HG03521 (cell line): ENCODE results near the gene SHE.

Source experiments
- ATAC-seq: cut with Tn5 transposase; IDR thresholded peaks from one replicate; pipeline ENCODE4 v1.9.1; 2021; ENCODE audit warnings: mild to moderate bottlenecking, moderate library complexity; ENCODE audit not compliant: unreplicated experiment

The SHE gene

DNA sequence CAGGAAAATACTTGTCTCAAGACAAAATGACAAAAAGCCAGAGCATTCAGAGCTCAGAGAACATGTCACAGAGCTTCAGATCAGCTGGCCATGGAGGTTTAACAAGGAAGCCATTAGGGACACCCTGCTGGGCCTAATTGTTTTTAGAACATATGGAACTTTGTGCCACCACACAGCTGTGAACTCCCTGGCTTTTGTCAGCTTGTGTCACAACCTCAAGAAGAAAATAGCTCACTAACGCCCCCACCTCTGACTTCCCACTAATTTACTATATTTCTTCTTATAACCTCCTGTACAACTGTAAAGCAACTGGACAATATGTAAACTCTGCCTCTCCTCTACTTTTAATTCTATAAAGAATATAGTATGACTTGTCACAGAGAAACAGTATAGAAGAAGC is 21.2 kb downstream of the SHE start:
- no peak for ATAC-seq

DNA sequence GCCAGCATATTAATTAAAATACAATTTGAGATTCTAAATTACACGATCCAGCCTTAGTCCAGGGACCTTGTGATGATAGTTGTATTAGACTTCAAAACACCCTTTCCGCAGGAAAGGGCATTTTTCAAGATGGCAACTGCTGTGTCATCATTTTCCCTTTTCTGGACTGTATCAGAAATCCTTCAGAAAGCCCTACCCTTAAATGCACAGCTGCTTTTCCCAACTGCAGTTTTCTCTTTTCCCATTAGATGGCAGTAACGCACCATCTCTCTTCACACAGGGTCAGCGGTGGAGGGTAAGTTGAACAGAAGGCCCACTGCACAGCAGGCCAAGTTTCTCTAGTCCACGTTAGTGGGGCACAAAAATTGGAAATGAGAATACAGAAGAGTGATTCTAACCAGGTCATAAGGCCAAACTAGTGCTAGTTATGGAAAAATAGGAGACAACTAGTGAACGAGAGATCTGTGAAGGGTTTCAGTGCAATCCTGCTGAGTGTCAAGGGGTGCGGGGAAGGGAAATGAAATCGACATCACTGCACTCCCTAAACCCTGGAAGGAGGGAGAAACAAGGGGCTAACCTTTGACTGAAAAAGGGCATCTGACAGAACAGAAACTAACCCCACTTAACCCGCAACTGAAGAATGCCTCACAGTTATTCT is 22.3 kb downstream of the SHE start:
- ATAC-seq = no peak

DNA sequence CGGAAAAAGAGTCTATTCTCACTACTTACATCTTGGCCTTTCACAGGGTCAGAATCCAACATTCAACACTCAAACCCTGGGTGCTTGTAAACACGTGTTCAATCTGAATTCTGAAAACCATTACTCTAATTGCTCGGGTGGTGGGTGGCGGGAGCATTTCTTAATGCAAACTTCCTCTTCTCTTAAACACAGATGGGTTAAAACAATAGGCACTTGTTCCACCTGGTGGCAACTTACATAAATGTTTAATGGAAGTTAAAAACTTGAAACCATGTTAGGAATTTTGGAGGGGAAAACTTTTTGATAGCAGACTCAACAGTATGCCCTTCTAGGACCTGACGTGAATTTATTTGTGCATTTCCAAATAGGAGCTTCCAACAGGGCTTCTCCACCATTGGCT is 23.6 kb downstream of the SHE start:
- ATAC-seq = no peak

DNA sequence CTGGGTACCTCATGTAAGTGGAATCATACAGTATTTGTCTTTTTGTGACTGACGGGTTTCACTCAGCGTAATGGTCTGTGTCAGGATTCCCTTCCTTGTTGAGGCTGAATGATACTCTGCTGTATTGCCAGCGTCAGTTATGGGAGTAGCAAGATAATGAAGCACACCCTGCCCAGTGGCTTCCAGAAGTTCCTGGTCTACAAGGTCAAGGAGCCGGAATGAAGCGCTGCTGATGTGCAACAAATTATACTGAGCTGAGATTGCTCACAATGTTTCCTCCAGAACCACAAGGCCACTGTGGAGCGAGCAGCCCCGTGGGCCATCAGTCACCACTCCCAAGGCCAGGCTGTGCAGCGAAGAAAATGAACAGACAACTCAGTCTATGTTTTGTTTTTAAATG is 24.2 kb downstream of the SHE start:
- ATAC-seq = no peak

DNA sequence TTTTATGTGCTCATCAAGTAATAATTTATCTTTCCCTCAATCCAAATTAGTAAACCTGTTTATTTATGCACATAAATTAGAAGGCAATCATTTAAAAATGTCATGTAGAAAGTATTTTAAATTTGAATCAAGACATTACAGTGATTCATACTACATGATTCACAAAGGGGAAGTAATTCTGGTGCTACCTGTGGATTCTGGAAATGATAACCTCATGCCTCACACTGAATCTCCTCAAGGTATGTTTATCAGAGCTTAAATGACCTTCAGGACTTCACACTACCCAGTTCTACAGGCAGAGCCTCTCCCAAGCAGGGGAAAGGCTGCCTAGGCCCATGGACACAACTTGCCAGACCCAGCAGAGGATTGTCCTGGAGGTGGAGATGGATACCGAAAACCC is 25.4 kb downstream of the SHE start:
- no peak for ATAC-seq

DNA sequence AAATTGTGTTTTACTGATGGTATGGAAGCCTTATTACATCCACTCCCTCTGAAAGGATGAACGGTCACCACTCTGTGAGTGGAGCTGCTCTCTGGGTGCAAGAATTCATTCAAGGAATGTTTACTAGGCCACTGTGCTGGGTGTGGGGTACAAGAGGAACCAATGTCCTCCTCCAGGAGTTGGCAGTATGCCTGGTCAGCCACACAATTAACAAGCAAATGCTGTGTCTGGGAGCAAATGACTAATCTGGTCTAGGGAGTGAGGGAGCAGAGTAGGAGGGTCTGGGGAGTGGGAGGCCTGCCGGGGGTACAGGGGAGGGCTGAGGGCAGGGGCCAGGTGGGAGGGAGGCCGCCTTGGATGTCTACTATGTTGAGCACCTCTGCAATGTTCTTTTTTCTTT is 27.4 kb downstream of the SHE start:
- ATAC-seq = no peak

DNA sequence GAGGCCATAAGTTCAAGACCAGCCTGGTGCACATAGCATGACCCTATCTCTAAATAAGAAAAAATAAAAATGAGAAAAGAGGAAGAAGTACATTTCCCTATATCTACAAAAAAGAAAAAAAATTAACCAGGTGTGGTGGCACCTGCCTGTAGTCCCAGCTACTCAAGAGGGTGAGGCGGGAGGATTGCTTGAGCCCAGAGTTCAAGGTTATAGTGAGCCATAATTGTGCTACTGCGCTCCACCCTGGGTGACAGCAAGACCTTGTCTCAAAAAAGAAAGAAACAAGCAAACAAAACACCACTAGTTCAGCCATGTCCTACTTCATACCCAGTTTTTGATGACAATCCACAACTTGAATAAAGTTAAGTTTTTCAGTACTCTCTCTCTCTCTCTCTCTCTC is 30.9 kb downstream of the SHE start:
- ATAC-seq = no peak

DNA sequence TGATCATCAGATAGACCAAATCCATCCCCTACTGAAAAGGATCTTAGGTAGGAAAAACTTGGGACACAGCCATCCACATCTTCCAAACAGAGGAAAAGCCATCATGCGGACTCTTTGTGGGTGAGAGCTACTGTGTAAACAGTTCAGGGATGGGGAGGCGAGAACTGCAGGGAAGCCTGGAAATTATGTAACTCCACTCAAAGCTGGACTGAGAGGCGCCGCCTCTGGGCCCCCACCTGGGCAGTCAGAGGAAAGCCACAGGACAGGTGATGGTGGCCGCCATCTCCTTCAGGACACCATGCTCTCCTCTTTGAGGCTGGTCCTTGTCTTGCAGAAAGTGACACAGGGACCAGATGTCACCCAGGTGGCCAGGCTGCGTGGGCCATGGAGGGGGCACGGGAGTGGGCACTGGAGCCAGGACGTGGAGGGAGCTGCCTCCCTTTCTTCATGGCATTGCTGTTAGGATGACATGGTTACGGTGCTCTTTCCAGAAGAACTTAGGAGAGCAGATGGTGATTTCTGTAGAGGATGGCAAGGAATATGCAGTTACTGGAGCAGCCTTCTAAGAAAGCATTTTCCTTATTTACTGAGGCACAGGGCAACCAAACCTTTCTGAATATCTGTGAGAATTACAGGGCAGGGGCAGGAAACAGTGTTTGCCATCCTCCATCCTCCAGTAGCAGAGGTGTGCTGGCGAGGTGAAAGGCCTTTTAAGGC is 32.2 kb downstream of the SHE start:
- ATAC-seq = no peak

DNA sequence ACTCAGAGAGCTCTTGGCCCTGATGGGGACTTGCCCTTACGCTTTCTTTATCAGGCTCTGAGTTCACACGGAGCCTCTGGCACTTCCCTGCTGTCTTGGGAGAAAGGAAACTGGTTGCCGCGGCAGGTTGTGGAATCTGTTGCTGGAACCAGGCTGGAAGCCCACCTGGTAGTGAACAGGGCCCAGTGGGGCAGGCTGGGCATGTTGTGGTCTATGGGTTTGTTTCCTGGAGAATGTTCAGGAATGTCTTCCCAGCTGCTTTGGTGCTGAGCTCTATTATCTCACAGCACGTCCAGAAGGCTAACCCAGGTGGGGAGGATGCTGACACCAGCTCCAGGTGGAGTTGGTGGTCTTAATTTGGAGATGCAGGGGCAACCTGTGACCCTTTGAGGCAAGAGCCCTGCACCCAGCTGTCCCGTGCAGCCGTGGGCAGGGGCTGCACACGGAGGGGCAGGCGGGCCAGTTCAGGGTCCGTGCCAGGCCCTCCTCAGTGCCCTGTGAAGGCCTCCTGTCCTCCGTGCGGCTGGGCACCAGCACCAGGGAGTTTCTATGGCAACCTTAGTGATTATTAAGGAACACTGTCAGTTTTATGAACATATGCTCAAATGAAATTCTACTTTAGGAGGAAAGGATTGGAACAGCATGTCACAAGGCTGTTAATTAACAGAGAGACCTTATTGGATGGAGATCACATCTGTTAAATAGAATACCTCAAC is 33.5 kb downstream of the SHE start:
- no peak for ATAC-seq

DNA sequence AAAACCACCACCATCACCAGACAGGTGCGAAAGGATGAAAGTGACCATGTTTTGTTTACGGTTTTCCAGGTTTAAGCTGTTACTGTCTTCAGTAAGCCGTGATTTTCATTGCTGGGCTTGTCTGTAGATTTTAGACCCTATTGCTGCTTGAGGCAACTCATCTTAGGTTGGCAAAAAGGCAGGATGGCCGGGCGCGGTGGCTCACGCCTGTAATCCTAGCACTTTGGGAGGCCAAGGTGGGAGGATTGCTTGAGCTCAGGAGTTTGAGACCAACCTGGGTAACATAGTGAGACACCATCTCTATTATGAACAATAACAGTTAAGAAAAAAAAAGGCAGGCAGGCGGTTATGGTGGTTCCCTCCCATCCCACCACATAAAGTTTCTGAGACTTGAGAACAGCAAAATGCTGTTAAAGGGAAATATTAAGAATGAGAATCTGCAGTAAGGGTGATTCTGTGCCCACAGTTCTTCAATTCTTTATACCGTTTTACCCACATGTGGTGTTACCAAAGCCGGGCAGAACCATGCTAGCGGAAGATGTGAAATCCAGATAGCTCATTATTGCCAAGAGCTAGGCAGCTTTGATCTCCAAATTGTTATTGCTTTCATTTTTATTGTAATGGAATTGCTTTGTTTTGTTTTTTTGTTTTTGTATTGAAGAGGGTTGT is 34.6 kb downstream of the SHE start:
- no peak for ATAC-seq

DNA sequence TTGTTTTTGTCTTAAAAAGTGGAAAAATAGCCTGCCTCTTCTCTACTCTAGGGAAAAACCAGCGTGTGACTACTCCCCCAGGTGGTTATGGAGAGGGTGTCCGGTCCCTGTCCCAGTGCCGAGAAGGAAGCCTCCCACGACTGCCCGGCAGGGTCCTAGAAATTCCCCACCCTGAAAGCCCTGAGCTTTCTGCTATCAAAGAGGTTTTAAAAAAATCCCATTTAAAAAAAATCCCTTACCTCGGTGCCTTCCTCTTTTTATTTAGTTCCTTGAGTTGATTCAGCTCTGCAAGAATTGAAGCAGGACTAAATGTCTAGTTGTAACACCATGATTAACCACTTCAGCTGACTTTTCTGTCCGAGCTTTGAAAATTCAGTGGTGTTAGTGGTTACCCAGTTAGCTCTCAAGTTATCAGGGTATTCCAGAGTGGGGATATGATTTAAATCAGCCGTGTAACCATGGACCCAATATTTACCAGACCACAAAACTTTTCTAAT is 35.2 kb downstream of the SHE start:
- no peak for ATAC-seq

DNA sequence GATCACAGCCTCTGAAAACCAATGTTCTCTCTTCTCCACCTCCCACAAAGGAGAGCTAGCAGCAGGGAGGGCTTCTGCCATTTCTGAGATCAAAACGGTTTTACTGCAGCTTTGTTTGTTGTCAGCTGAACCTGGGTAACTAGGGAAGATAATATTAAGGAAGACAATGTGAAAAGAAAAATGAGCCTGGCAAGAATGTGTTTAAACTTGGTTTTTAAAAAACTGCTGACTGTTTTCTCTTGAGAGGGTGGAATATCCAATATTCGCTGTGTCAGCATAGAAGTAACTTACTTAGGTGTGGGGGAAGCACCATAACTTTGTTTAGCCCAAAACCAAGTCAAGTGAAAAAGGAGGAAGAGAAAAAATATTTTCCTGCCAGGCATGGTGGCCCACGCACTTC is 36.0 kb downstream of the SHE start:
- ATAC-seq = no peak

DNA sequence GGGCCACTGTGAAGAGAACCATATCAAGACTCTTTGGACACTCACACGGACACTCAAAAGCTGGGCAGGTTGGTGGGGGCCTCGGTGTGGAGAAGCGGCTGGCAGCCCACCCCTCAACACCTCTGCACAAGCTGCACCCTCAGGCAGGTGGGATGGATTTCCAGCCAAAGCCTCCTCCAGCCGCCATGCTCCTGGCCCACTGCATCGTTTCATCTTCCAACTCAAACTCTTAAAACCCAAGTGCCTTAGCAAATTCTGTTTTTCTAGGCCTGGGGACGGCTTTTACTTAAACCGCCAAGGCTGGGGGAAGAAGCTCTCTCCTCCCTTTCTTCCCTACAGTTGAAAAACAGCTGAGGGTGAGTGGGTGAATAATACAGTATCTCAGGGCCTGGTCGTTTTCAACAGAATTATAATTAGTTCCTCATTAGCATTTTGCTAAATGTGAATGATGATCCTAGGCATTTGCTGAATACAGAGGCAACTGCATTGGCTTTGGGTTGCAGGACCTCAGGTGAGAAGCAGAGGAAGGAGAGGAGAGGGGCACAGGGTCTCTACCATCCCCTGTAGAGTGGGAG is 36.5 kb downstream of the SHE start:
- no peak for ATAC-seq

DNA sequence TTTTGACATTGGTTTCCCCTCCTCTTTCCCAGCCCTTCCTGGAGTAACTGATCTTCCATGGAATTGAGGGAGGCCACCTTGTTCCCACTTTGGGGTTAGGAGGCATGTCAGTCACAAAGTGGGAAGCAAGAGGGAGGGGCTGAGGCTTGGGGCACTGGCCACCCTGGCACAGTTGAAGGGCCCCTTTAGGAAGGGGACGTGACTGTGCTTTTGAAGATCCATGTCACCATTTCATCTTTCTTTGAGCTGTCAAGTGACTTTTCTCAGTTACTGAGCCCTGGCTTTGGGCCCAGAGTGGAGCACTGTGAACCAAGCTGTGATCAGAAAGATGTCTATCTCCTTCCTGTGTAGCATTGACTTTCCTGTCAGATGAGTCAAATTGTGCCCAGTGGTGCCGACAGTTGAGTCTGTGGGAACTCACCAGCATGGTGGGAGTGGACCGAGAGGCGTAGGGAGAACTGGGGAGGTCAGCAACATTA is 38.7 kb downstream of the SHE start:
- no peak for ATAC-seq

DNA sequence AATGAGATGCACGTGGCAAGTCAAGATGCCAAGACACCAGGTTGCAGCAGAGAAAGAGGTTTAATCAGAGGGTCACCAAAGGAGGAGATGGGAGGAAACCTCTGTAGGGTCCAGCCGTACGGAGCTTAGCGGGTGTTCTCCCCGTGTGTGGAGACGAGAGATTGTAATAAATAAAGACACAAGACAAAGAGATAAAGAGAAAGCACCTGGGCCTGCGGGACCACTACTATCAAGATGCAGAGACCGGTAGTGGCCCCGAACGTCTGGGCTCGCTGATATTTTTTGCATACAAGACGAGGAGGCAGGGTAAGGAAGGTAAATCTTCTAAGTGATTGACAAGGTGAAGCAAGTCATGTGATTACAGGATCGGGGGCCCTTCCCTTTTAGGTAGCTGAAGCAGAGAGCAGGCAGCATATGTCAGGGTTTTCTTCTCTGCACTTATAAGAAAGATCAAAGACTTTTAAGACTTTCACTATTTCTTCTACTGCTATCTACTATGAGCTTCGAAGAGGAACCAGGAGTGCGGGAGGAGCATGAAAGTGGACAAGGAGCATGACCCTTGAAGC is 41.4 kb downstream of the SHE start:
- no peak for ATAC-seq

DNA sequence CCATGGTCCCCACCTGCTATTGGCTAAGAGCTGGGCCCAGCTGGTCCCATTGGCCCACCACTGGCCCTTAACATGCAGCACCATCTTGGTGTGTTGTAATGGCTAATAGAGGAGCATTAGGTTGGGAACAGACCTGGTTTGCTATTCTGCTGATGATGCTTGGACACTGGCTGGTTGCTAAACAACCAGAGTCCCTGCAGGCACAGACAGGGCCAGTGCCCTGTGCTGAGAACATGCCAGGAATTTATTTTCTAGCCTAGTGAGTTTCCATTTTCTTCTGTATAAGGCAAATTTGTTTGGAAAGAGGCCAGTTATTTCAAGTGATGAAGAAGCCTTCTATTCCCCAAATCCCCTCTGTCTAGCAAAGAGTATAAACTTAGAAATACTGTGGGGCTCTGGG is 43.1 kb downstream of the SHE start:
- ATAC-seq = no peak

DNA sequence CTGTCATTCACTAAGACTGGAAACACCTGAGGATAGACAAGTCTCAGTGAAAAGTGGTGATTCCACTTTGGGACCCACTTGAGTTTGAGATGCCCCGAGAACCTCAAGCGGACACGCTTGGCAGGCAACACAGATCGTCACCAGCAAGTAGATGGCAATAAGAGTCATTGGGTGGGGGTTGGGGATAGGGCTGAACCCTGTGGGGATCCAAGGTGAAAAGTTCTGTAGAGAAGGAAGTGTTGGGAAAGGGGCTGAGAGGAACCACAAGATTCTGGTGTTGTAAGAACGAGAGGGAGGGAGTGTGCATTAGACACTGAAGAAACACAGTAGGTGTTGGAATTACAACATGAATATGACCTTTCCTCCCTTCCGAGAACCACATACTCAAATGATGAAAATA is 45.6 kb downstream of the SHE start:
- no peak for ATAC-seq

DNA sequence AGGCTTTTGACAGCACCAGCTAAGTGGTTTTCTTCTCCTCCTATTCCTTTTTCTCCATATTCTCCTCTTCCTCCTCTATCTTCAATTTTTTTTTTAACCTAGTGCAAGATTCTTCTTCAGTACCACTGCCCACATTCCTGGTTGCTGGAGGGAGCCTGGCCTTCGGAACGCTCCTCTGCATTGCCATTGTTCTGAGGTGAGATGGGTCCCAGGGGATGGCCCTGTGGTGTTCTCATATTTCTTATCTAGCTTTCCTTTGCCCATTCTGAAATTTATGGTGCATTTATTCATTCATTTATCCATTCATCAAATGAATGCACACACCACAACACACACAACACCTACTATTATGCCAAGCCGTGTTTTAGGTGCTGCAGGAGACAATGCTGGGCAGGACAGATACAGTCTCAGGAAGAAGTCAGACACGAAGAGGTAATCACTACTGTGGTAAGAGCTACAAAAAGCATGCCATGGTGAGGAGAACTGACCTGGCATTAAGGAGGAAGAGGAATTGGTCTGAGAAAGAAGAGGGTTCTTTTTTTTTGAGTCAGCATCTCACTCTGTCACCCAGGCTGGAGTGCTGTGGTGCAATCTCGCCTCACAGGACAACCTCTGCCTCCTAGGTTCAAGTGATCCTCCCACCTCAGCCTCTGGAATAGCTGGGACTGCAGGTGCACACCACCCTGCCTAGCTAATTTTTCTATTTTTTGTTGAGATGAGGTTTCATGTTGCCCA is 47.7 kb downstream of the SHE start:
- no peak for ATAC-seq

DNA sequence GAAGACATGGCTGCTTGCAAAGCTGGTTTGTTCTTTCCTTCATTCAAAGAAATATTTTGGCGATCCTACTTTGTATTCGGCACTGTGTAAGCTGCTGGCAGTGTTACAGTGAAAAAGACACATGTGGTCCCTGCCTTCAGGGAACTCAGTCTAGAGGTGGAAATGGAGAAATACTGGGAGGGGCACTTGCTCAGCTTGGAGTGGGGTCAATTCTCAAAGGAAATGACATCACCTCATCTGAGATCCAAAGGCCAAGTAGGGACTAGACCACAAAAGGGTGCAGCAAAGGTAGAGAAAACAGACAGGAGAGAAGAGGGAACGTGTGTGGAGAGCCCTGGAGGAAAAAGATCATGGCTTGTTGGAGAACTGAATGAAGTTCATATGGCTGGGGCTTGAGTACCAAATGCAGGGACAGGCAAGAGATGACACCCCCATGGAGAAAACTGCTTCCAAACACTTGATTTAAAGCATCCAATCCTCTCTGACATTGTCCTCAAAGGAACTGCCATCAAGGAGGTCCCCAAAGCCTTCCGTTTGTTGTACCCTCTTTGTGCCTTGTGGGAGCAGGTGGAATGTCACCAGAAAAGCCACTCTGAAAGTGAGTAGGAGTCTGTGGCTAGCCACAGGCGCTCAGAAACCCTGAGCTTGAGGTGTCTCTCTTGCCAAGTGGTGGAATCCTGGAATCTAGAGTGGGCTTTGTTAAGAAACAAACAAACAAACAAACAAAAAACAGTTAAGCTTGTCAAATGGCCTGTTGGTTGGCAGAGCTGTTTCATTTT is 48.4 kb downstream of the SHE start:
- ATAC-seq = no peak
